ENCODE results near the gene COL23A1.
"Not testable (repeated sequence)": the region's sequence is repeated elsewhere in the genome, so short reads cannot be mapped to it uniquely, and the experiment has no call there.

The COL23A1 gene

GRCh38 chr5:178199581-178200434, 390.4 kb downstream of the COL23A1 start:
- no peak for DNase-seq

DNA sequence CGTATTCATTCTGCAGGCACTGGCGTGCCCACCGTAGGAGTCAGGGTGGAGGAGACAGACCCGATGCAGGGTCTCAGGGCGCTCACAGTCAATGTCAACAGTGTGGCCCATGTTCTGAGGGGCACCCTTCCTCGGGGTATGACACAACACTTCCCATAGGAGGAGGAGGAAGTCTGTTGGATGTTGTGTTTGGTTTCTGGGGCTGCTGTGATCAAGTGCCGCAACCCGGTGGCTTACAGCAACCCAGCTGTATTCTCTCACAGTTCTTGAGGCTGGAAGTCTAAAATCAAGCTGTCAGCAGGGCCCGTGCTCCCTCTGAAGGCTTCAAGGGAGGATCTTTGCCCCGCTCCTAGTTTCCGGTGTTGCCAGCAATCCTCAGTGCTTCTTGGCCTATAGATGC, 391.5 kb downstream of the COL23A1 start:
- DNase-seq, result no peak

- not testable (repeated sequence) for DNase-seq
Observed at GRCh38 chr5:178198151-178198550, 392.0 kb downstream of the COL23A1 start.

DNA sequence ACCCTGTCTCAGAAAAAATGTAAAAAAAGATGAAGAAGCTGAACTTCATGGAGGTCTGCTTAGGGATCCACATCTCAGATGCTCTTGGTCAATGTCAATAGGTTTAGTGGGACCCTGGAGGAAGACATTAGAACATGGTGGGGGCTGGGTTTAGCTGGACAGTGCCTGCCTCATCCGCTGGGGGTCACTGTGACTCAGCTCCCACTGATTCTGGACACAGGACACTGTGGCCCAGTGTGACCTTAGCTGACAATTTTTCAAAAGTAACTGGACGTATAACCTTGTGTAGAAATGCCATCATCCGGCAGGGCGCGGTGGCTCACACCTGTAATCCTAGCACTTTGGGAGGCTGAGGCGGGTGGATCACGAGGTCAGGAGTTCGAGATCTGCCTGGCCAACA, 393.2 kb downstream of the COL23A1 start:
- no peak for DNase-seq

GRCh38 chr5:178196281-178196812, 393.8 kb downstream of the COL23A1 start:
- DNase-seq, result no peak

DNA sequence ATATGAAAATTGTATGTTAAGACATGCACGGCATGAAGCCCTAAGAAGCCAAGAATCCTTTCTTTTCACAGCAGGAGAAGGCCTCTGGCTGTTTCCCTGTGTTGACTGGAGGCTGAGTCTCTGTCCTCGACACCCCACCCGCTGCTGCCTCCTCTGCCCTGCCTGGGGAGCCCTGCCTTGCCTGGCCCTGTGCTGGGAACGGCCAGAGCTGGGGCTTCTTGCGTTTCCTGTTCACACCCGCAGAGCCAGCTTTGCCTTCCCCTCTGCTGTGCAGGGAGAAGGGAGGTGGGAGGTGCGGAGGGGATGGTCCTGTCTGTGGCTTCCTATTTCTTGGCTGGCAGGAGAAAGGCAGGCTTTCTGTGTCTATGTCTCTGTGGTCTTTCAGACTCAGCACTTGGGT, 396.2 kb downstream of the COL23A1 start:
- no peak for DNase-seq

DNA sequence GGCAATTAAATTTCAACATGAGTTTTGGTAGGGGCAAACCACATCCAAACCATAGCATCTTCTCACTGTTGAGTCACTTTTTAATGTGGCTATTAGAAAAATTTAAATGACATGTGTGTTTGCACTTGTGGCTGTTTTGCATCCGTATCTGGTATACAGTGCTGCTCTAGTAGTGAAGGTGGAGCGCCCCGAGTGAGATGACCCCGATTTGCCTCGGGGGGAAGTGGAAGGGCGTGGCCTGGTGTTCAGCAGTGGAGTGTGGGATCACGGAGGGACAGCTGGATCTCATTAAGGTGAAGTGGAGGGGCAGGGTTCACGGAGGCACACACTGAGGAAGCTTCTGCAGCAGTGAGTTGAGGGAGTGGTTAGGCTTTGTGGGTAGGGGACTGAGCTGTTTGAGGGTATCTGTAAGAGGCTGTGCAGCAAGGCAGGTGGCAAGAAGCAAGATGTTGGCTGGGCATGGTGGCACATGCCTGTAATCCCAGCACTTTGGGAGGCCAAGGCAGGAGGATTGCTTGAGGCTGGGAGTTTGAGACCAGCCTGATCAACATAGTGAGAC, 396.9 kb downstream of the COL23A1 start:
- no peak for DNase-seq

GRCh38 chr5:178192787-178193186, 397.4 kb downstream of the COL23A1 start:
- no peak for DNase-seq

DNA sequence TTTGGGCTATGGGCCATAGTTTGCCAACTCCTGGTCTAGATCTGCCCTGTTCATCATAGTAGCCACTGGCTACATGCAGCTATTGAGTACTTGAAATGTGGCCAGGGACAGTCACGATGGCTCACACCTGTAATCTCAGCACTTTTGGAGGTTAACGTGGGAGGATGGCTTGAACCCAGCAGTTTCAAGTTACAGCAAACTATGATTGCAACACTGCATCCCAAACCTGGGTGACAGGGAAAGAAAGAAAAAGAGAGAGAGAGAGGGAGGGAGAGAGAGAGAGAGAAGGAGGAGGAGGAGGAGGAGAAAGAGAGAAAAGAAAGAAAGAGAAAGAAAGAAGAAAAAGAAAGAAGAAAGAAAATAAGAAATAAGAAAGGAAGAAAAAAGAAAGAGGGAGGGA, 397.9 kb downstream of the COL23A1 start:
- DNase-seq, result no peak

DNA sequence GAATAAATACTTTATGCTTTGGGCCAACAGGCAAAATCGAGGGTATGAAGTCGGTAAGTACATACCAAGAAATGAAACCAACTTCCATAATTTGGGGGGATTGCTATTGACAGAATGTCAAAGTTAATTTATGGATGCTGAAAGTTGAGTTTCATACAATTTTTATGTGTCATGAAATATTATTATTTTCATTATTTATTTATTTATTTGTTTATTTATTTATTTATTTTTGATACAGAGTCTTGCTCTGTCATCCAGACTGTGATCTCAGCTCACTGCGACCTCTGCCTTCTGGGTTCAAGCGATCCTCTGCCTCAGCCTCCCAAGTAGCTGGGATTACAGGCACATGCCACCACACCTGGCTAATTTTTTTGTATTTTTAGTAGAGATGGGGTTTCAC, 398.5 kb downstream of the COL23A1 start:
- DNase-seq, result no peak

DNA sequence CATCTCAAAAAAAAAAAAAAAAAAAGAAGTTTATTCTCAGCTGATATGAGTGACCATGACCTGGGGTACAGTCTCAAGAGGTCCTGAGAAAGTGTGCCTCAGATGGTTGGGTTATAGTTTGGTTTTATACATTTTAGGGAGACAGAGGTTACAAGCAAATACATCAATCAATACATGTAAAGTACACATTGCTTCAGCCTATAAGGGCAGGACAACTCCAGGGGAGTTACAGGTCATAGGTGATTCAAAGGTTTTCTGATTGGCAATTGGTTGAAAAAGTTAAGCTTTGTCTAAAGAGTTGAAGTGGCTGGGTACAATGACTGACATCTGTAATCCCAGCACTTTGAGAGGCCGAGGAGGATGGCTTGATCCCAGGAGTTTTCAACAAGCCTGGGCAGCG, 400.8 kb downstream of the COL23A1 start:
- no peak for DNase-seq

All from activated T-cell treated with anti-CD3 and anti-CD28 coated beads, Interleukin-2, amount 50 U/mL, for 48 hours (primary cell).